Endothelial cell of umbilical vein (primary cell): Measurements from ENCODE around the gene NDUFB4. TPM values are rescaled to one million over a fixed set of nuclear protein-coding genes. Genes with fewer than 3 reads are reported as not detected.

Source experiments
- BruUV-seq: library from RNA; stranded (reverse); fragments of 400-500 nt; replicated peaks from 2 replicates; lab custom pipeline; 2021; lab: Mats Ljungman, UMichigan
- CTCF ChIA-PET: fragments of 300-600, 350-600 bp; sonication (Branson Sonifier 250); formaldehyde crosslinking; loops from one replicate; lab custom pipeline; 2021; ENCODE audit warnings: antibody characterized with exemption, inconsistent platforms; lab: Charles Lee
- POLR2A ChIA-PET: fragments of 300-600, 350-600 bp; sonication (Branson Sonifier 250); formaldehyde crosslinking; loops from one replicate; lab custom pipeline; 2021; ENCODE audit warnings: antibody characterized with exemption, inconsistent platforms; lab: Charles Lee
- DNase-seq: peaks from one replicate; pipeline ENCODE4 v3.0.0-alpha.2; 2011; ENCODE audit warnings: low read depth, low spot score
- FAIRE-seq: peaks from 2 replicates; lab custom pipeline; 2011; peaks lifted over from hg19 to GRCh38; lab: Jason Lieb, UNC
- H2AFZ ChIP-seq: 2 replicates; pipeline ENCODE4 v1.6.0; 2012; ENCODE audit warnings: low read depth, low read length, control low read depth, inconsistent platforms
- H3K27ac ChIP-seq: 2 replicates; pipeline ENCODE4 v1.5.1; 2011; ENCODE audit warnings: low read depth, mild to moderate bottlenecking, control low read depth, low read length, moderate library complexity; ENCODE audit not compliant: insufficient read depth
- H3K27me3 ChIP-seq, 2 experiments: 2 replicates each; pipeline versions ENCODE4 v1.6.0 to v1.6.1; 2011; ENCODE audit warnings: low read length in 2 of 2, mixed read lengths in 1 of 2; ENCODE audit not compliant: control insufficient read depth in 2 of 2, insufficient read depth in 2 of 2
- H3K36me3 ChIP-seq, 2 experiments: 2 replicates in 1 of 2; 3 replicates in 1 of 2; pipeline ENCODE4 v1.5.1; 2011; ENCODE audit warnings: low read length in 2 of 2, mild to moderate bottlenecking in 1 of 2, moderate library complexity in 1 of 2; ENCODE audit not compliant: control insufficient read depth in 2 of 2, insufficient read depth in 2 of 2; ENCODE audit errors: extremely low read depth in 1 of 2
- H3K4me1 ChIP-seq: 3 replicates; pipeline ENCODE4 v1.5.1; 2011; ENCODE audit warnings: mild to moderate bottlenecking, low read length; ENCODE audit not compliant: control insufficient read depth, insufficient read depth; ENCODE audit errors: extremely low read depth
- H3K4me2 ChIP-seq: 2 replicates; pipeline ENCODE4 v1.6.1; 2011; ENCODE audit warnings: low read length, control low read depth, mixed read lengths; ENCODE audit not compliant: insufficient read depth
- H3K4me3 ChIP-seq, 3 experiments: fragments of 200-600 bp in 1 of 3; sonication (generic), shearing (Covaris generic) in 1 of 3; replicated peaks in 1 of 3; 2 replicates each; pipeline ENCODE4 v1.5.1; 2011 to 2016; ENCODE audit warnings: control low read depth in 3 of 3, low read length in 3 of 3, mild to moderate bottlenecking in 2 of 3, inconsistent platforms in 1 of 3, low read depth in 1 of 3, moderate library complexity in 1 of 3; ENCODE audit not compliant: insufficient read depth in 1 of 3
- H3K79me2 ChIP-seq: 2 replicates; pipeline ENCODE4 v1.6.0; 2012; ENCODE audit warnings: low read length, inconsistent platforms; ENCODE audit not compliant: control insufficient read depth, insufficient read depth
- H3K9ac ChIP-seq: replicated peaks from 2 replicates; pipeline ENCODE3; 2011; ENCODE audit warnings: low read length, control low read depth; ENCODE audit not compliant: insufficient read depth; ENCODE audit errors: extremely low read depth
- H3K9me1 ChIP-seq: replicated peaks from 3 replicates; pipeline ENCODE4 v1.6.0; 2011; ENCODE audit warnings: mild to moderate bottlenecking, low read length; ENCODE audit not compliant: control insufficient read depth, insufficient read depth; ENCODE audit errors: extremely low read depth
- H3K9me3 ChIP-seq: replicated peaks from 2 replicates; pipeline ENCODE4 v1.5.1; 2012; ENCODE audit warnings: low read length, inconsistent platforms; ENCODE audit not compliant: control insufficient read depth, insufficient read depth
- H4K20me1 ChIP-seq: replicated peaks from 2 replicates; pipeline ENCODE3; 2011; ENCODE audit warnings: mild to moderate bottlenecking, low read length; ENCODE audit not compliant: control insufficient read depth, insufficient read depth; ENCODE audit errors: extremely low read depth
- CTCF ChIP-seq, 2 donors: IDR thresholded peaks; 1 replicate in 1 of 2; 2 replicates in 1 of 2; pipeline ENCODE4 v1.5.1; 2011; ENCODE audit warnings: low read length in 2 of 2, mild to moderate bottlenecking in 2 of 2, moderate library complexity in 2 of 2, control low read depth in 1 of 2, inconsistent platforms in 1 of 2, low read depth in 1 of 2; ENCODE audit not compliant: insufficient read depth in 1 of 2; ENCODE audit errors: extremely low read depth in 1 of 2
- EZH2 ChIP-seq: IDR thresholded peaks from 2 replicates; pipeline ENCODE4 v1.6.1; 2012; ENCODE audit warnings: borderline replicate concordance, low read depth, mild to moderate bottlenecking, moderate library complexity, low read length, inconsistent platforms; ENCODE audit not compliant: severe bottlenecking
- FOS ChIP-seq: IDR thresholded peaks from 2 replicates; pipeline ENCODE4 v1.6.1; 2011; ENCODE audit warnings: mild to moderate bottlenecking, low read length, moderate library complexity, borderline replicate concordance; ENCODE audit not compliant: insufficient read depth
- GATA2 ChIP-seq: IDR thresholded peaks from 2 replicates; pipeline ENCODE4 v1.7.0; 2011; ENCODE audit warnings: low read depth, mild to moderate bottlenecking, moderate library complexity, mixed read lengths, low read length; ENCODE audit not compliant: insufficient read length, insufficient read depth
- JUN ChIP-seq: IDR thresholded peaks from 2 replicates; pipeline ENCODE4 v1.6.1; 2011; ENCODE audit warnings: borderline replicate concordance, low read depth; ENCODE audit not compliant: insufficient read length, insufficient read depth
- MAX ChIP-seq: IDR thresholded peaks from 2 replicates; pipeline ENCODE4 v1.6.1; 2011; ENCODE audit not compliant: insufficient read depth, insufficient read length
- MYC ChIP-seq: IDR thresholded peaks from one replicate; pipeline ENCODE4 v1.6.1; 2011; ENCODE audit warnings: mild to moderate bottlenecking, low read depth, low read length
- POLR2A ChIP-seq: IDR thresholded peaks from 2 replicates; pipeline ENCODE4 v1.6.1; 2012; ENCODE audit warnings: low read depth, mild to moderate bottlenecking, control low read depth, low read length
- POLR2AphosphoS5 ChIP-seq: IDR thresholded peaks from 2 replicates; pipeline ENCODE4 v1.6.1; 2012; ENCODE audit warnings: low read depth, mild to moderate bottlenecking, control low read depth, low read length, moderate library complexity; ENCODE audit not compliant: insufficient read depth
- dilution Hi-C: fragments of 300-500 bp; cut with MboI; formaldehyde crosslinking; loops from one replicate; pipeline ENCODE4 v1.15.0; 2019; ENCODE audit warnings: low sequenced_read_pairs; ENCODE audit not compliant: extremely low pct_ligation_motif_present
- intact Hi-C: fragments of 100-400 bp; cut with micrococcal nuclease; formaldehyde crosslinking; loops from one replicate; pipeline ENCODE4 v1.10.0; 2022
- polyA plus RNA-seq, 4 experiments: library from polyadenylated mRNA; depleted of rRNA in 3 of 4; stranded (reverse) in 3 of 4; unstranded in 1 of 4; fragments of >200 nt; gene quantifications; 2 replicates each; pipeline versions ENCODE4 v1.2.1 to v1.2.3, GENCODE V29; 2011 to 2012; ENCODE audit warnings: missing spikeins in 1 of 4
- total RNA-seq: library from RNA; stranded (reverse); gene quantifications from 2 replicates; pipeline ENCODE4 v1.2.3, GENCODE V29; 2021

NDUFB4 gene
- total and polyA plus RNA-seq, 2 donors (not counting 3 experiments of a cell fraction or from before 2014, with no cell fraction given), result 140 to 191 TPM

- DNase-seq (no peak), FAIRE-seq (no peak)
- H3K9me3 ChIP-seq, result no peaks in the 10 kb centered on the region
- no peak overlapping the region for H3K9ac ChIP-seq
- no peaks in the 10 kb centered on the region for H3K79me2 ChIP-seq
- no peaks in the 10 kb centered on the region for H3K36me3 ChIP-seq
- dilution Hi-C loops (no loop called here), intact Hi-C loops (no loop called here)
- H2AFZ ChIP-seq, result no peak overlapping the region
- TF ChIP-seq POLR2AphosphoS5 (no peak), MAX (no peak), GATA2 (no peak), EZH2 (no peak), CTCF (IDR thresholded peaks at IDR 0.05; ENCODE audit: extremely low read depth in 1 of 2, insufficient read depth in 1 of 2, low read depth in 1 of 2, low read length in 2 of 2) (no peak), FOS (no peak), JUN (no peak), MYC (no peak), POLR2A (no peak)
- BruUV-seq, result no TSS peak
- no peak overlapping the region for H3K27ac ChIP-seq
- no peaks in the 10 kb centered on the region for H4K20me1 ChIP-seq
- POLR2A ChIA-PET, result interaction anchor here (0.7 kb wide), 1 partner anchor 217 kb away, joined by 7 read pairs; no protein-coding TSS in a partner anchor
- CTCF ChIA-PET, result interaction anchor here (0.5 to 1.3 kb wide), 6 partner anchors 9 to 165 kb away, joined by 3 to 7 read pairs (median 3); no protein-coding TSS in a partner anchor
- no peaks in the 10 kb centered on the region for H3K27me3 ChIP-seq
- H3K9me1 ChIP-seq, result no peaks in the 10 kb centered on the region
- no peak overlapping the region for H3K4me2 ChIP-seq
- H3K4me3 ChIP-seq, result no peak overlapping the region
- H3K4me1 ChIP-seq, result no peaks in the 10 kb centered on the region
Measured at GRCh38 chr3:120634539-120634938, 38.4 kb downstream of the NDUFB4 start.
